WI38 (cell line): ENCODE results near the gene PSMD14.

ENCODE experiments used
- H3K4me3 ChIP-seq: 2 replicates; pipeline ENCODE4 v1.5.1; 2011; ENCODE audit warnings: low read depth, mild to moderate bottlenecking, control low read depth, low read length
- CTCF ChIP-seq: IDR thresholded peaks from 2 replicates; pipeline ENCODE4 v1.5.1; 2012; ENCODE audit warnings: low read depth, mild to moderate bottlenecking, control low read depth, low read length

Gene PSMD14

GRCh38 chr2:161386228-161386824 is 78.1 kb downstream of the PSMD14 start:
- H3K4me3 ChIP-seq = no peak overlapping the region
- no peak for TF ChIP-seq CTCF

DNA sequence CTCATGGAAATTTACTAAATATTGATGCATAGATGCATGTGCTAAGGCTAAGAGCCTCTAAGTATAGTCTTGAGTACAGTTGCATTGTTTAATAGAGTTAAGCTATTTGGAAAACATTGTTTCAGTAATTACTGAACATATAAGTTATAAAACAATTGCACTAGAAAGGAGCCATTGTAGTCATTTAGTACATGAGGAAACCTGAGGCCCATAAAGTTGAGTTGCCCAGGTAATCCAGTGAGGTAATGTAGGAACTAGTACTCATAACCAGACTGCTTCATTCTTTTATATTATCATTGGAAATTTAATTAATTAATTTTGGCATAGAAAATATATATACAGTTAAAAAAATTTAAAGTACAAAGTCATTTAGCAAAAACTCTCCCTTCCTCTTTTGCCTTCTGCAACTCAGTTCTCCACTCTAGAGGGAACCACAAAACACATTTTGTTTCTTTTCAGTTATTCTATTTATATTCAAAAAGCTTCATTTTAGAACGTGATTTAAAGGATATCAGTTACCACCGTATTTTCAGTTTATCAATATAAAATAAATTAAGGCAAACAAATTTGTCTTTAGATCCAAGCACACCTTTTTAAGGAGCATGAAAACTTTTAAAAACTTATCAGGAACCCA is 80.0 kb downstream of the PSMD14 start:
- no peak for TF ChIP-seq CTCF

DNA sequence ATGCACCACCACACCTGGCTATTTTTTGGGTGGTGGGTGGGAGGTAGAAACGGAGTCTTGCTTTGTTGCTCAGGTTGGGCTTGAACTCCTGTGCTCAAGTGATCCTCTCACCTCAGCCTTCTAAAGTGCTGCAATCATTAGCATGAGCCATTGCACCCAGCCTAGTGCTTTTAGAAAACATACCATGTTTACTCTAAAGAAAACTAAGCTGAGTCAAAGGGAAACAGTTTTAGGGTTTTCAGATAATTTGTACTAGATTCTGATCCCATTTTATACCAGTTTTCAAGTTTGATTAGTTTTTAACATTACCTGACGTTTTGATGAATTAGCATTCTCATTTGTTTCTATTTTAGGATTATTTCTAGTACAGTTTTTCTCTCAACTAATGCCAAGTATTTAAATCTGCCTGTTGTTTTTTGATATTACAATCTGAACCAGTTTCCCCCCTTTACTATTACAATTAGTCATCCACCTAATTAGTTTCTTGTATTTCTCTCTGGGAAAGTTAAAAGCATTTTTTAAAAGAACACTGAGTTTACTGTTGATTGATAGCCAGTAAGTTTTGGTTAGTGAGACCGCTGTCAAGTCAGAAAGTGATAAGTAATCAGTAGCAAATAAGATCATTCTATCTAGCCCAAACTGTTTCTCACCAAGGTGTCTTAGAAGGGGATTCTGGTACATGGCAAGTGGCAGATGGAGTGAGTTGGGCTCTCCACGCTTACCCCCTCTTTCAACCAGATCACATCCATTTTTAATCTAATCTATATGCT is 83.7 kb downstream of the PSMD14 start:
- TF ChIP-seq CTCF = no peak

More for the DNA sequence above, 80.0 kb downstream of the PSMD14 start:
- no peak overlapping the region for H3K4me3 ChIP-seq

DNA sequence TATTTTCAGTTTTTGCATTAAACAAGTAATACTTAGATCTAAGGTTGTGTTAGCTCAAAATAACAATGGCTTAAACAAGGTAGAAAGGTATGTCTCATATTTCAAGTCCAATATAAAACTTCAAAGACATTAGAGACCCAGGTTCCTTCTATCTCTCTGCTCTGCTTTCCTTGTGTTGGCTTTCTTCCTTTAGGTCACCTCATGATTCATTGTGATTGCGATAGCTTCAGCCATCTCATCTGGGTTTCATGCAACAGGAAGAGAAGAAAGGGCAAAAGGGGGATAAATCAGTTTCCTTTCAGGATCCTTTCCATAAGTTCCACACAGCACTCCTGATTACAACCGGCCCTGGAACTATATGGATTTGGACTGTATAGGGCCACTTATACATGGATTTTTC is 91.9 kb downstream of the PSMD14 start:
- no peak for TF ChIP-seq CTCF
- no peak overlapping the region for H3K4me3 ChIP-seq

More for the DNA sequence above, 83.7 kb downstream of the PSMD14 start:
- H3K4me3 ChIP-seq = no peak overlapping the region

- no peak for TF ChIP-seq CTCF
- no peak overlapping the region for H3K4me3 ChIP-seq
Measured at GRCh38 chr2:161402297-161402696, 94.1 kb downstream of the PSMD14 start.

GRCh38 chr2:161406316-161406715 is 98.1 kb downstream of the PSMD14 start:
- TF ChIP-seq CTCF = no peak

DNA sequence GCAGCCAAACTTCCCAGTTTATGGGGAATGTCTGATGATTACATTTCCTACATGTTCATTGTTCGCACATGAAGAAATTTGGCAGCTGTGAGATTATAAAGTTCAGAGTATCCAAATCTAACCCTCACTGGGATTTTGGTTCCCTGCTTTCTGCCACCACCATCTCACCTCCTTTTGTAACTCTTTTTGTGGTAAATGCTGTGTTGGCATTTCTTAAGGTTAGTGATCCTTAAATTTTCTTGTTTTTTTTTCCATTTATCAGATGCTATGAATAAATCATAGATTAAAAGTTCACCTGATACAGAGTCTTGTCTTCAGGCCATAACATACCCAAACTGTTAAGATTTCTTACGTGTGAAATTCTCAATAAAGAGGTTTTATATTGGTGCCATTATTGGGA is 99.4 kb downstream of the PSMD14 start:
- no peak for TF ChIP-seq CTCF
- H3K4me3 ChIP-seq = no peak overlapping the region

More at GRCh38 chr2:161406316-161406715, 98.1 kb downstream of the PSMD14 start:
- H3K4me3 ChIP-seq = no peak overlapping the region
